ENCODE data around the gene AMT. TPM values are rescaled to one million over a fixed set of nuclear protein-coding genes. Genes with fewer than 3 reads are reported as not detected.
A peak's percentile ranks its signal among the peaks of the same experiment; 100 is the strongest.

Gene AMT
- total and polyA plus RNA-seq, 2 experiments from 2014 or later, result 32.8 to 35.6 TPM

- Histone ChIP-seq H3K27ac (ENCODE audit: low read depth) (no peak overlapping the region), H3F3A (replicated peaks; ENCODE audit: low read depth) (peaks cover 2% of the 10 kb centered on the region; the same call in 1 of the 2 replicates), H2AFZ (peak overlapping the region; percentile 38; the same call in 1 of the 2 replicates), H3K79me2 (replicated peaks; ENCODE audit: insufficient read depth) (no peaks in the 10 kb centered on the region), H3K9me2 (ENCODE audit: insufficient read depth) (no peaks in the 10 kb centered on the region), H3K4me2 (no peak overlapping the region), H4K20me1 (replicated peaks; ENCODE audit: insufficient read depth) (no peaks in the 10 kb centered on the region), H3K27me3 (ENCODE audit: insufficient read depth) (no peaks in the 10 kb centered on the region), H3K4me1 (ENCODE audit: insufficient read depth) (peaks cover 8% of the 10 kb centered on the region), H3K36me3 (ENCODE audit: insufficient read depth) (no peaks in the 10 kb centered on the region), H3K4me3 (no peak overlapping the region)
- DNase-seq (ENCODE audit: low spot score) (no peak), ATAC-seq (no peak)
- H3K36me3 Mint-ChIP-seq (ENCODE audit: low read depth), result no peaks in the 10 kb centered on the region
- no peak overlapping the region for H3K27ac Mint-ChIP-seq
- H3K9me3 Mint-ChIP-seq, result no peaks in the 10 kb centered on the region
- H3K27me3 Mint-ChIP-seq (ENCODE audit: insufficient read depth, low read depth, poor library complexity), result peaks cover 9% of the 10 kb centered on the region
- TF ChIP-seq, protein P1, sequence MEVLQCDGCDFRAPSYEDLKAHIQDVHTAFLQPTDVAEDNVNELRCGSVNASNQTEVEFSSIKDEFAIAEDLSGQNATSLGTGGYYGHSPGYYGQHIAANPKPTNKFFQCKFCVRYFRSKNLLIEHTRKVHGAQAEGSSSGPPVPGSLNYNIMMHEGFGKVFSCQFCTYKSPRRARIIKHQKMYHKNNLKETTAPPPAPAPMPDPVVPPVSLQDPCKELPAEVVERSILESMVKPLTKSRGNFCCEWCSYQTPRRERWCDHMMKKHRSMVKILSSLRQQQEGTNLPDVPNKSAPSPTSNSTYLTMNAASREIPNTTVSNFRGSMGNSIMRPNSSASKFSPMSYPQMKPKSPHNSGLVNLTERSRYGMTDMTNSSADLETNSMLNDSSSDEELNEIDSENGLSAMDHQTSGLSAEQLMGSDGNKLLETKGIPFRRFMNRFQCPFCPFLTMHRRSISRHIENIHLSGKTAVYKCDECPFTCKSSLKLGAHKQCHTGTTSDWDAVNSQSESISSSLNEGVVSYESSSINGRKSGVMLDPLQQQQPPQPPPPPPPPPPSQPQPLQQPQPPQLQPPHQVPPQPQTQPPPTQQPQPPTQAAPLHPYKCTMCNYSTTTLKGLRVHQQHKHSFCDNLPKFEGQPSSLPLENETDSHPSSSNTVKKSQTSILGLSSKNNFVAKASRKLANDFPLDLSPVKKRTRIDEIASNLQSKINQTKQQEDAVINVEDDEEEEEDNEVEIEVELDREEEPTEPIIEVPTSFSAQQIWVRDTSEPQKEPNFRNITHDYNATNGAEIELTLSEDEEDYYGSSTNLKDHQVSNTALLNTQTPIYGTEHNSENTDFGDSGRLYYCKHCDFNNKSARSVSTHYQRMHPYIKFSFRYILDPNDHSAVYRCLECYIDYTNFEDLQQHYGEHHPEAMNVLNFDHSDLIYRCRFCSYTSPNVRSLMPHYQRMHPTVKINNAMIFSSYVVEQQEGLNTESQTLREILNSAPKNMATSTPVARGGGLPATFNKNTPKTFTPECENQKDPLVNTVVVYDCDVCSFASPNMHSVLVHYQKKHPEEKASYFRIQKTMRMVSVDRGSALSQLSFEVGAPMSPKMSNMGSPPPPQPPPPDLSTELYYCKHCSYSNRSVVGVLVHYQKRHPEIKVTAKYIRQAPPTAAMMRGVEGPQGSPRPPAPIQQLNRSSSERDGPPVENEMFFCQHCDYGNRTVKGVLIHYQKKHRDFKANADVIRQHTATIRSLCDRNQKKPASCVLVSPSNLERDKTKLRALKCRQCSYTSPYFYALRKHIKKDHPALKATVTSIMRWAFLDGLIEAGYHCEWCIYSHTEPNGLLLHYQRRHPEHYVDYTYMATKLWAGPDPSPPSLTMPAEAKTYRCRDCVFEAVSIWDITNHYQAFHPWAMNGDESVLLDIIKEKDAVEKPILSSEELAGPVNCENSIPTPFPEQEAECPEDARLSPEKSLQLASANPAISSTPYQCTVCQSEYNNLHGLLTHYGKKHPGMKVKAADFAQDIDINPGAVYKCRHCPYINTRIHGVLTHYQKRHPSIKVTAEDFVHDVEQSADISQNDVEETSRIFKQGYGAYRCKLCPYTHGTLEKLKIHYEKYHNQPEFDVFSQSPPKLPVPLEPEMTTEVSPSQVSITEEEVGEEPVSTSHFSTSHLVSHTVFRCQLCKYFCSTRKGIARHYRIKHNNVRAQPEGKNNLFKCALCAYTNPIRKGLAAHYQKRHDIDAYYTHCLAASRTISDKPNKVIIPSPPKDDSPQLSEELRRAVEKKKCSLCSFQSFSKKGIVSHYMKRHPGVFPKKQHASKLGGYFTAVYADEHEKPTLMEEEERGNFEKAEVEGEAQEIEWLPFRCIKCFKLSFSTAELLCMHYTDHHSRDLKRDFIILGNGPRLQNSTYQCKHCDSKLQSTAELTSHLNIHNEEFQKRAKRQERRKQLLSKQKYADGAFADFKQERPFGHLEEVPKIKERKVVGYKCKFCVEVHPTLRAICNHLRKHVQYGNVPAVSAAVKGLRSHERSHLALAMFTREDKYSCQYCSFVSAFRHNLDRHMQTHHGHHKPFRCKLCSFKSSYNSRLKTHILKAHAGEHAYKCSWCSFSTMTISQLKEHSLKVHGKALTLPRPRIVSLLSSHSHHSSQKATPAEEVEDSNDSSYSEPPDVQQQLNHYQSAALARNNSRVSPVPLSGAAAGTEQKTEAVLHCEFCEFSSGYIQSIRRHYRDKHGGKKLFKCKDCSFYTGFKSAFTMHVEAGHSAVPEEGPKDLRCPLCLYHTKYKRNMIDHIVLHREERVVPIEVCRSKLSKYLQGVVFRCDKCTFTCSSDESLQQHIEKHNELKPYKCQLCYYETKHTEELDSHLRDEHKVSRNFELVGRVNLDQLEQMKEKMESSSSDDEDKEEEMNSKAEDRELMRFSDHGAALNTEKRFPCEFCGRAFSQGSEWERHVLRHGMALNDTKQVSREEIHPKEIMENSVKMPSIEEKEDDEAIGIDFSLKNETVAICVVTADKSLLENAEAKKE (CRISPR knock-in tag; IDR thresholded peaks at IDR 0.05), result no peak
- TF ChIP-seq POLR2AphosphoS5 (IDR thresholded peaks at IDR 0.05; ENCODE audit: low read depth), result no peak
- no peak for TF ChIP-seq NANOG (IDR thresholded peaks at IDR 0.05; ENCODE audit: borderline replicate concordance)
- no peak for TF ChIP-seq CTCF (conservative IDR thresholded peaks at IDR 0.05; ENCODE audit: low read depth in 2 of 2)
- no peak for TF ChIP-seq ZNF114 (CRISPR knock-in tag; IDR thresholded peaks at IDR 0.05)
- TF ChIP-seq CREB1 (CRISPR knock-in tag; IDR thresholded peaks at IDR 0.05; ENCODE audit: low read depth), result no peak
- TF ChIP-seq REST (IDR thresholded peaks at IDR 0.05; ENCODE audit: unreplicated experiment), result no peak
- no peak for TF ChIP-seq JUNB (IDR thresholded peaks at IDR 0.05; ENCODE audit: unreplicated experiment)
- no peak for TF ChIP-seq EZH2phosphoT487 (IDR thresholded peaks at IDR 0.05; ENCODE audit: unreplicated experiment)
- TF ChIP-seq ZNF331 (CRISPR knock-in tag; IDR thresholded peaks at IDR 0.05; ENCODE audit: low read depth), result no peak
- H3K4me1 Mint-ChIP-seq, result peaks cover 16% of the 10 kb centered on the region
- no peak overlapping the region for H3K4me3 Mint-ChIP-seq
Observed at GRCh38 chr3:49453621-49454020, 31.3 kb upstream of the AMT start.

All from GM23338 (cell line).